GM12878 (cell line): ENCODE data around the gene PRRT1. TPM values are rescaled to one million over a fixed set of nuclear protein-coding genes. Genes with fewer than 3 reads are reported as not detected.

Experiments
- ATAC-seq: fragments of 200-7000 bp; cut with Tn5 transposase; 3 replicates; pipeline ENCODE4 v1.9.1; 2020; ENCODE audit warnings: mild to moderate bottlenecking, moderate library complexity
- BruUV-seq: library from RNA; stranded (reverse); fragments of 400-500 nt; replicated peaks from 2 replicates; lab custom pipeline; 2021; lab: Mats Ljungman, UMichigan
- CTCF ChIA-PET: fragments of 300-600 bp; sonication (Branson Sonifier 250); formaldehyde crosslinking; extraction: SDS; loops from one replicate; lab custom pipeline; 2021; ENCODE audit warnings: inconsistent platforms; lab: Yijun Ruan, JAX
- POLR2A ChIA-PET: fragments of 350-600 bp; formaldehyde crosslinking; extraction: SDS; loops from one replicate; lab custom pipeline; 2021; ENCODE audit warnings: inconsistent platforms; lab: Charles Lee
- RAD21 ChIA-PET: fragments of 300-600 bp; sonication (Branson Sonifier 250); formaldehyde crosslinking; loops from one replicate; lab custom pipeline; 2023; ENCODE audit warnings: antibody characterized with exemption; ENCODE audit not compliant: unreplicated experiment; lab: Charles Lee
- SMC1A ChIA-PET: fragments of 300-600 bp; sonication (Branson Sonifier 250); formaldehyde crosslinking; loops from one replicate; lab custom pipeline; 2023; ENCODE audit not compliant: unreplicated experiment, uncharacterized antibody; lab: Charles Lee
- DNase-seq: peaks from one replicate; pipeline ENCODE4 v3.0.0-alpha.2; 2011; ENCODE audit warnings: low read depth, low spot score
- FAIRE-seq: peaks from 3 replicates; lab custom pipeline; 2011; peaks lifted over from hg19 to GRCh38; lab: Jason Lieb, UNC
- H2AFZ ChIP-seq: 2 replicates; pipeline ENCODE4 v1.6.0; 2011; ENCODE audit warnings: low read depth, low read length, control low read depth; ENCODE audit not compliant: control insufficient read depth
- H3K27ac ChIP-seq: 2 replicates; pipeline ENCODE4 v1.5.1; 2011; ENCODE audit warnings: control low read depth; ENCODE audit not compliant: control insufficient read depth, insufficient read depth
- H3K27me3 ChIP-seq, 2 experiments: replicated peaks in 1 of 2; 2 replicates each; pipeline versions ENCODE4 v1.6.0 to v1.6.1; 2011; ENCODE audit warnings: low read length in 1 of 2; ENCODE audit not compliant: control insufficient read depth in 2 of 2, insufficient read depth in 2 of 2
- H3K36me3 ChIP-seq, 2 experiments: 2 replicates each; pipeline ENCODE4 v1.5.1; 2011; ENCODE audit warnings: low read length in 1 of 2; ENCODE audit not compliant: control insufficient read depth in 2 of 2, insufficient read depth in 2 of 2
- H3K4me1 ChIP-seq: 2 replicates; pipeline ENCODE4 v1.6.1; 2011; ENCODE audit warnings: mild to moderate bottlenecking, low read length, moderate library complexity, mixed read lengths; ENCODE audit not compliant: control insufficient read depth, insufficient read depth
- H3K4me2 ChIP-seq: 2 replicates; pipeline ENCODE4 v1.6.0; 2011; ENCODE audit warnings: control low read depth; ENCODE audit not compliant: control insufficient read depth, insufficient read depth
- H3K4me3 ChIP-seq: fragments of 200-600 bp; sonication (generic); 2 replicates; pipeline ENCODE4 v1.5.1; 2016
- H3K79me2 ChIP-seq: 2 replicates; pipeline ENCODE4 v1.6.0; 2011; ENCODE audit warnings: low read length; ENCODE audit not compliant: control insufficient read depth, insufficient read depth
- H3K9ac ChIP-seq: 2 replicates; pipeline ENCODE4 v1.8.0; 2011; ENCODE audit warnings: low read length, control low read depth, mixed read lengths; ENCODE audit not compliant: control insufficient read depth, insufficient read depth
- H3K9me3 ChIP-seq: replicated peaks from 3 replicates; pipeline ENCODE4 v1.5.1; 2011; ENCODE audit warnings: mild to moderate bottlenecking, low read length; ENCODE audit not compliant: control insufficient read depth, insufficient read depth
- H4K20me1 ChIP-seq: 2 replicates; pipeline ENCODE4 v1.6.0; 2011; ENCODE audit not compliant: control insufficient read depth, insufficient read depth
- POLR2A ChIP-seq: IDR thresholded peaks from 2 replicates; pipeline ENCODE4 v1.6.1; 2011; ENCODE audit warnings: low read depth, mild to moderate bottlenecking, low read length
- WGBS: methylation state at CpG from one replicate; pipeline ENCODE4 v1.1.6; 2016; ENCODE audit warnings: low lambda C conversion rate; ENCODE audit not compliant: insufficient replicate concordance, insufficient coverage; ENCODE audit errors: missing lambda C conversion rate; 5-methylcytosine and 5-hydroxymethylcytosine counted together
- in situ Hi-C: fragments of 300-500 bp; cut with MboI; formaldehyde crosslinking; loops from 9 replicates; pipeline ENCODE4 v1.14.3; 2018; ENCODE audit warnings: mixed read lengths
- intact Hi-C: fragments of 100-400 bp; cut with micrococcal nuclease; formaldehyde crosslinking; loops from one replicate; pipeline ENCODE4 v1.14.2; 2022; ENCODE audit not compliant: unreplicated experiment
- polyA plus RNA-seq, 11 experiments: library from polyadenylated mRNA; depleted of rRNA in 4 of 11; unstranded in 6 of 11; stranded (reverse) in 5 of 11; fragments of >200 nt; fragmentation: Nextera tagmentation in 4 of 11; fragmentation: Illumina TruSeq in 1 of 11; extraction: Ambion mirVana in 4 of 11; extraction: Trizol in 1 of 11; gene quantifications; 1 replicate in 1 of 11; 2 replicates in 10 of 11; pipeline versions ENCODE4 v1.2.1 to v1.2.3, GENCODE V29; 2011 to 2016; ENCODE audit warnings: inconsistent platforms in 2 of 11, missing spikeins in 2 of 11, low read depth in 1 of 11
- total RNA-seq, 4 experiments: library from RNA; depleted of rRNA in 3 of 4; stranded (reverse); fragments of >200 nt in 3 of 4; fragmentation: Illumina TruSeq in 1 of 4; extraction: Trizol in 1 of 4; gene quantifications; 2 replicates each; pipeline versions ENCODE4 v1.2.1 to v1.2.3, GENCODE V29; 2013 to 2021
- TF ChIP-seq, protein P1 (sequence below): fragments of 450-650 bp; IDR thresholded peaks from 2 replicates; pipeline ENCODE4 v1.6.1; 2016; ENCODE audit warnings: mild to moderate bottlenecking
- TF ChIP-seq, protein P2 (sequence below): IDR thresholded peaks from 2 replicates; pipeline ENCODE4 v1.6.1; 2011; ENCODE audit warnings: low read depth, low read length, improper control_type of control experiment, borderline replicate concordance

The PRRT1 gene
- total and polyA plus RNA-seq, 10 of the 15 experiments (the other 5 are each of a cell fraction or from before 2014, with no cell fraction given), result 0.04 to 0.15 (median 0.10) TPM; not detected in 6

DNA sequence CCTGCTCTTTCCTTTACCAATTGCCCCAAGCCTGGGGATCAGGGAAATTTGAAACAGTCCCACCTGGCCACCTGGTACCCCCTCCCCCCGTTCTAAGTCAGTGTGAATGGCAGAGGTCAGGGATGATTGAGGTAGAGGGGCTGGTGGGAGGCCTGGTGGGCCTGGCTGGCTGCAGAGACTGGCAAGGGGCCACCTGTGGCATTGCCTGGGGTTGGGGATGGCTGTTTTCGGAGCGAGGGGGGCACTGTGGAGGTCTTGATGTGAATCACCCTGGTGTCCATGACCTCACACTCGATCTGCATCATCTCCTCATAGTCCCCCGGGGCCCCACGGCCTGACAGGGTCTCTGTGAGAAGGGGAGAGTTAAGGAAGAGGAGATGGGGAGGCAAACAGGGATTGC, 36.1 kb downstream of the PRRT1 start (continued):
- TF ChIP-seq, protein P1, sequence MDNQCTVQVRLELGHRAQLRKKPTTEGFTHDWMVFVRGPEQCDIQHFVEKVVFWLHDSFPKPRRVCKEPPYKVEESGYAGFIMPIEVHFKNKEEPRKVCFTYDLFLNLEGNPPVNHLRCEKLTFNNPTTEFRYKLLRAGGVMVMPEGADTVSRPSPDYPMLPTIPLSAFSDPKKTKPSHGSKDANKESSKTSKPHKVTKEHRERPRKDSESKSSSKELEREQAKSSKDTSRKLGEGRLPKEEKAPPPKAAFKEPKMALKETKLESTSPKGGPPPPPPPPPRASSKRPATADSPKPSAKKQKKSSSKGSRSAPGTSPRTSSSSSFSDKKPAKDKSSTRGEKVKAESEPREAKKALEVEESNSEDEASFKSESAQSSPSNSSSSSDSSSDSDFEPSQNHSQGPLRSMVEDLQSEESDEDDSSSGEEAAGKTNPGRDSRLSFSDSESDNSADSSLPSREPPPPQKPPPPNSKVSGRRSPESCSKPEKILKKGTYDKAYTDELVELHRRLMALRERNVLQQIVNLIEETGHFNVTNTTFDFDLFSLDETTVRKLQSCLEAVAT, result no peak

DNA sequence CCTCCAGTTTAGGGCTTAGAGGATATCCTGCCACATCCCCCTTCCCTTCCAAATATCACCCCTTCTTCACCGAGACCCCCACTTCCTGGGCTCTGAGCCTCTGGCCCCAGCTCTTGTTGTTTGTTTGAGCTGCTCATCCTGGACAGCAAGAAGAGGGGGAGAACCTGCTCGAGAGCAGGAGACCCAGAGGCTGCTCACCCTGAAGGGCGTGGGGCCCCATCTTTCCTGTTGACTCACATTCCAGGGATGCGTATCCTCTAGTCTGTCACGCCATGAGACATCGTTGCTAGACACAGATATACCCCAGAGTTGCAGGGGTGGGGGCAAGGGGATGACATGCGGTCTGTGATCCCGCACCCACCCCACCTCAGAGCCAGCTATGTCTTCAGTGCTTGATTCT, 36.9 kb downstream of the PRRT1 start:
- TF ChIP-seq, protein P2, sequence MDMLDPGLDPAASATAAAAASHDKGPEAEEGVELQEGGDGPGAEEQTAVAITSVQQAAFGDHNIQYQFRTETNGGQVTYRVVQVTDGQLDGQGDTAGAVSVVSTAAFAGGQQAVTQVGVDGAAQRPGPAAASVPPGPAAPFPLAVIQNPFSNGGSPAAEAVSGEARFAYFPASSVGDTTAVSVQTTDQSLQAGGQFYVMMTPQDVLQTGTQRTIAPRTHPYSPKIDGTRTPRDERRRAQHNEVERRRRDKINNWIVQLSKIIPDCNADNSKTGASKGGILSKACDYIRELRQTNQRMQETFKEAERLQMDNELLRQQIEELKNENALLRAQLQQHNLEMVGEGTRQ, result no peak
- 0 out of 2 replicates have a peak, but pooled peaks have one; percentile 19 for TF ChIP-seq POLR2A
- TF ChIP-seq, all 136 proteins: peak for 1
- no peaks in the 10 kb centered on the region for H3K4me1 ChIP-seq
- H3K4me2 ChIP-seq, result no peak overlapping the region
- SMC1A ChIA-PET, result interaction anchor here (0.6 kb wide), 1 partner anchor 215 kb away, joined by 5 read pairs; no protein-coding TSS in a partner anchor
- intact Hi-C loops, result loop anchor here (5.0 to 10.0 kb wide), 2 partner anchors 128 to 670 kb away; no protein-coding TSS in a partner anchor
- RAD21 ChIA-PET, result interaction anchor here (1.0 kb wide), 1 partner anchor 13 kb away, joined by 3 read pairs; no protein-coding TSS in a partner anchor
- no peak overlapping the region for H2AFZ ChIP-seq
- POLR2A ChIA-PET, result interaction anchor here (1.4 kb wide), 1 partner anchor 13 kb away, joined by 3 read pairs; the partner anchor contains the start of gene ATF6B
- no peaks in the 10 kb centered on the region for H3K9me3 ChIP-seq
- no peak overlapping the region for H3K9ac ChIP-seq
- no peak for FAIRE-seq
- H3K27me3 ChIP-seq, result no peaks in the 10 kb centered on the region; a peak in 1 of 4 replicates
- CTCF ChIA-PET, result interaction anchor here (0.8 to 1.2 kb wide), 2 partner anchors 49 to 67 kb away, joined by 3 read pairs; no protein-coding TSS in a partner anchor
- H3K27ac ChIP-seq, result no peak overlapping the region
- no TSS peak for BruUV-seq
- DNase-seq, result no peak
- in situ Hi-C loops, result no loop called here
- H3K79me2 ChIP-seq, result no peaks in the 10 kb centered on the region
- ATAC-seq, result no peak
- 99% methylated on average over 8 of the region's 8 CpGs for WGBS
- no peak overlapping the region for H3K4me3 ChIP-seq
- no peaks in the 10 kb centered on the region for H4K20me1 ChIP-seq
- H3K36me3 ChIP-seq, result peaks cover 7 to 19% of the 10 kb centered on the region in 2 experiments
